GM10266 (cell line): Measurements from ENCODE around the gene CD2.
"Not testable (repeated sequence)": the region's sequence is repeated elsewhere in the genome, so short reads cannot be mapped to it uniquely, and the experiment has no call there.

Source experiments
- DNase-seq: peaks from one replicate; pipeline ENCODE4 v3.0.0; 2012; ENCODE audit errors: extremely low spot score
- TF ChIP-seq, protein P1 (sequence below): IDR thresholded peaks from 2 replicates; pipeline ENCODE4 v1.5.1; 2012; ENCODE audit warnings: mild to moderate bottlenecking, low read depth; ENCODE audit not compliant: control insufficient read depth, insufficient read depth; ENCODE audit errors: missing control alignments

The CD2 gene

DNA sequence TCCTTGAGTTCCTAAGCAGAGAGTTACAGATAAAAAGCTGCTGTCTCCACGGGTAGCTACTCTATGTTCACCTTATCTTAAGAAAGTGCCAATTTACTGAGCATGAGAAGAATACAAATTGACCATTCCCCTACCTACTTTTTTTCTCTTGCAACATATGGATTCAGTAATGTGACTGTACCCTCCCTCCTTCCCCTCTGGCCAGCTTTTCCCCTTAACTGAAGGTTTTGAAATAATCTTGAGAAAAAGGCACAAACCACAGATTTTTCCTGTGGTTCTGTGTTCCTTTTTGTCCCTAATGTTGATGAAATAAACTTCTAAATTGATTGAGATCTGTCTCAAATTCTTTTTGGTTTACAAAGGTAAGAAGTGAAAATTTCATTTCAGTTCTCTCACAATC is 2.6 kb upstream of the CD2 start:
- no peak for DNase-seq
- TF ChIP-seq, protein P1, sequence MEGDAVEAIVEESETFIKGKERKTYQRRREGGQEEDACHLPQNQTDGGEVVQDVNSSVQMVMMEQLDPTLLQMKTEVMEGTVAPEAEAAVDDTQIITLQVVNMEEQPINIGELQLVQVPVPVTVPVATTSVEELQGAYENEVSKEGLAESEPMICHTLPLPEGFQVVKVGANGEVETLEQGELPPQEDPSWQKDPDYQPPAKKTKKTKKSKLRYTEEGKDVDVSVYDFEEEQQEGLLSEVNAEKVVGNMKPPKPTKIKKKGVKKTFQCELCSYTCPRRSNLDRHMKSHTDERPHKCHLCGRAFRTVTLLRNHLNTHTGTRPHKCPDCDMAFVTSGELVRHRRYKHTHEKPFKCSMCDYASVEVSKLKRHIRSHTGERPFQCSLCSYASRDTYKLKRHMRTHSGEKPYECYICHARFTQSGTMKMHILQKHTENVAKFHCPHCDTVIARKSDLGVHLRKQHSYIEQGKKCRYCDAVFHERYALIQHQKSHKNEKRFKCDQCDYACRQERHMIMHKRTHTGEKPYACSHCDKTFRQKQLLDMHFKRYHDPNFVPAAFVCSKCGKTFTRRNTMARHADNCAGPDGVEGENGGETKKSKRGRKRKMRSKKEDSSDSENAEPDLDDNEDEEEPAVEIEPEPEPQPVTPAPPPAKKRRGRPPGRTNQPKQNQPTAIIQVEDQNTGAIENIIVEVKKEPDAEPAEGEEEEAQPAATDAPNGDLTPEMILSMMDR, result no peak

DNA sequence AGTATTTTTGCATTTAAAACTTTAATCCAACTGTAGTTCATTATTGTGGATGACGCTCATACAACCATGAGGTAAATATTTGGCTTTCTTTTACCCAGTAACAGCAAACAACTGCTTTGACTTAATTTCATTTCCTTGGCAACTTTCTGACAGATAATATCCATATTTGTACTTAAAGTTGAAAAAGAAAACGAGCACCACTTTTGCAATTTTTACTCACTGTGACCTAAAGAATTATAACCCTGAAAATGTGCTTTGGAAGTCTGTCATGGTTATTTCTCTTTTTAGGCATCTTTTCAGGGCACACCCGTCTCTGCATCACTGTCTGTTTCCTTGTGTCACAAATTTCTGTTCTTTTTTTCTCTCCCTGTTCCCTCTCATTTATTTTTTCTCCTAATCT is 918 bp upstream of the CD2 start:
- no peak for DNase-seq
- TF ChIP-seq, protein P1, result no peak

DNA sequence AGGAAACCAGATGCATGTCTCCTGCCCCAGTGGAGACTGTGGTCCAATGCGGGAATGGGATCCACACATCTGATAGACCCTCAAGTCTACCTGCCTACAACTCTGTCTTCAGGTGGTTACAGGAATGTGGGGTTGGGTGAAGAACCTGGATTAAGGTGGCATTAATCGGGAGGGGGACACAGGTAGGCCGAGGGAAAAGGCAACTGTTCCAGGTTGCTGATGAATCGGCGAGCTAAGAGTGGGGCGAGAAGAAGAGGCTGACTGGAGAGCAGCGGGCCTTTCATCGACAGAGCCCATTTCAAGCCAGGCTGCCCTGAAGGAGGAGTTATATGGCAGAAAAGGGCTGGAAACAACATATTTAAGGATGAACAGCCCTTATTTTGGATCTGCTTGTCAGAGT is 836 bp downstream of the CD2 start:
- TF ChIP-seq, protein P1, result no peak

DNA sequence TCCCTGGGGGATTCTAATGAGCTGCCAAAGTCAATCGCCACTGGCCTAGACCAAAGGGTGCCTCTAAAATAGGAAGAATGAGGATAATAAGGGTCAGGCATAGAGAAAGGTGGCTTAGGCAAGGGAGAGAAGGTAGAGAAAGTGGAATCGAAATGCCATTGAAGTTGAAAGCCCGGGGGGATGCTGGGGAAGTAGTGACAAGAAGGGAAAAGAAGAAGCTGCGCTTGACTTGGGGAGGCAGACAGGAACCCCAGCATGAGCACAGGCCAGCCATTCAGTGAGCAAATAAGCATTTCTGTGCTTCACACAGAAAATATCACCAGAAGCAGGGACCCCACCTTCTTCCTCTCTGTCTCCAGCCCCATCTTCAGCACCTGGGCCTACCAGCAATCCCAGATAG is 1.5 kb downstream of the CD2 start:
- TF ChIP-seq, protein P1, result no peak

More for the DNA sequence above, 836 bp downstream of the CD2 start:
- DNase-seq, result no peak

DNA sequence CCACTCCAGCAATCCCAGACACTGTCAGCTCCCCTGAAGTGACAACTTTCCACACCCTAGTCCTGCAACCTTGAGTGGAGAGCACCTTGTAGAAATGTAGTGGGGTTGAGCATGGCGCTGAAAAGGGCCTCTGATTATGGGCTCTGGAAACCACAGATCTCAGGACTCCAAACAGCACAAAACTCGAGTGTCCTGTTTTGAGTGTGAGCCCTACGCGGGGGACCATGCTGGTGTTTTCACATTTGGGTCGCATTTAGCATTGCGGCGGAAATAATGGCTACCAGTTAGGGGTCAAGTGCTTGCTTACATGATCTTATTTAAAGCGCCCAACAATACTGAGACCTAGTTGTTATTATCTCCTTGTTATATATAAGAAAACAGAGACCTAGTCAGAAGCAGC is 1.9 kb downstream of the CD2 start:
- not testable (repeated sequence) for DNase-seq

More for the DNA sequence above, 1.5 kb downstream of the CD2 start:
- DNase-seq, result no peak

DNA sequence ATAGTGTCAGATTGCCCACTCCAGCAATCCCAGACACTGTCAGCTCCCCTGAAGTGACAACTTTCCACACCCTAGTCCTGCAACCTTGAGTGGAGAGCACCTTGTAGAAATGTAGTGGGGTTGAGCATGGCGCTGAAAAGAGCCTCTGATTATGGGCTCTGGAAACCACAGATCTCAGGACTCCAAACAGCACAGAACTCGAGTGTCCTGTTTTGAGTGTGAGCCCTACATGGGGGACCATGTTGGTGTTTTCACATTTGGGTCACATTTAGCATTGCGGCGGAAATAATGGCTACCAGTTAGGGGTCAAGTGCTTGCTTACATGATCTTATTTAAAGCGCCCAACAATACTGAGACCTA is 4.2 kb downstream of the CD2 start:
- not testable (repeated sequence) for DNase-seq

DNA sequence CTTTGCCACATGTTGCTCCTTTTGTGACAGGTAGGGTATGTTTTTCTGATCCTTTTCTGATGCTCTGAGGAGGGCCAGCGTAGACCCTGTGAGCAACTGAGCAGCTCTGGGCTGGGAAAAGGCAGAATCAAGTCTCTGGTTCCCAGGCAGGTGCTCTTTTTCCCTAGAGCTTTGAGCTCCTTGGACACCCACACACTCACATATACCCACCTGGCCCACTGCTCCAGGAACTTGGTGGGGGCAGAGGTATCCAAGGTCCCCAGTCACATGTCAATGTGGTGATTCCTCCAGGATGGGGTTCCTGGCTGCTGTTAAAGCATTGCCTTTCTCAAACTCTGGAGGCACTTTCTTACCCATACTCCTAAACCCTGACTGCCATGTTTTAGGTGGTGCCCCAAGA is 5.4 kb downstream of the CD2 start:
- TF ChIP-seq, protein P1, result no peak
- DNase-seq, result no peak

DNA sequence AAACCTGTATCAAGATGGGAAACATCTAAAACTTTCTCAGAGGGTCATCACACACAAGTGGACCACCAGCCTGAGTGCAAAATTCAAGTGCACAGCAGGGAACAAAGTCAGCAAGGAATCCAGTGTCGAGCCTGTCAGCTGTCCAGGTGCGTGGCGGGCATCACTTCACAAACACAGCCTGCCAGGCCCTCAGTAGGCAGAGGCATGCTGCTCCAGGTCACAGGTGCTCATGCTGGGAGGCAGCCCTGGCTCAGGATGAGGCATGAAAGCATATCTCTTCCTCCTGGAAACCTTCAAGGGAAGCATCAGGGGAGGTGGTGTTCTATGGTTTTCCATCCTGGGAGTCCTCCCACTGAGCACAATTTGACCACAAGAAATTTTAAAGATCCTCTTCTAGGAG is 6.3 kb downstream of the CD2 start:
- TF ChIP-seq, protein P1, result no peak

More for the DNA sequence above, 6.3 kb downstream of the CD2 start:
- DNase-seq, result no peak
